B cell (primary cell): Measurements from ENCODE around the gene EEF1A2. TPM values are rescaled to one million over a fixed set of nuclear protein-coding genes. Genes with fewer than 3 reads are reported as not detected.

Experiments
- ATAC-seq: fragments of 200-7000 bp; cut with Tn5 transposase; one replicate; pipeline ENCODE4 v1.10.0; 2021; ENCODE audit warnings: low read depth, mild to moderate bottlenecking, moderate number of reproducible peaks, moderate library complexity
- CTCF ChIA-PET: fragments of 350-600 bp; sonication (Branson Sonifier 250); formaldehyde crosslinking; loops from one replicate; lab custom pipeline; 2021; ENCODE audit warnings: antibody characterized with exemption, inconsistent platforms; lab: Charles Lee
- POLR2A ChIA-PET: fragments of 350-600 bp; sonication (Branson Sonifier 250); formaldehyde crosslinking; loops from one replicate; lab custom pipeline; 2021; ENCODE audit warnings: antibody characterized with exemption; lab: Charles Lee
- DNase-seq: peaks from one replicate; pipeline ENCODE4 v3.0.0; 2013
- H2AFZ ChIP-seq: 2 replicates; pipeline ENCODE4 v1.6.1; 2012; ENCODE audit warnings: mild to moderate bottlenecking, low read depth, low read length; ENCODE audit not compliant: insufficient read depth, poor library complexity, severe bottlenecking
- H3K27ac ChIP-seq, 2 donors: 1 replicate in 1 of 2; 2 replicates in 1 of 2; pipeline ENCODE4 v1.5.1; 2012 to 2013; ENCODE audit warnings: low read length in 2 of 2, mild to moderate bottlenecking in 2 of 2, moderate library complexity in 1 of 2
- H3K27me3 ChIP-seq, 4 experiments: fragments of 200-600 bp in 1 of 4; sonication (generic) in 1 of 4; replicated peaks in 1 of 4; 1 replicate in 2 of 4; 2 replicates in 2 of 4; pipeline versions ENCODE4 v1.6.1 to v1.7.0; 2013 to 2016; ENCODE audit warnings: low read length in 3 of 4, mild to moderate bottlenecking in 2 of 4, mixed read lengths in 1 of 4, moderate library complexity in 1 of 4; ENCODE audit not compliant: insufficient read depth in 4 of 4, control insufficient read depth in 3 of 4; ENCODE audit errors: control extremely low read depth in 1 of 4
- H3K36me3 ChIP-seq, 2 experiments: replicated peaks in 1 of 2; 1 replicate in 1 of 2; 2 replicates in 1 of 2; pipeline versions ENCODE4 v1.6.1 to v1.7.1; 2013; ENCODE audit warnings: low read length in 1 of 2; ENCODE audit not compliant: insufficient read depth in 2 of 2, control insufficient read depth in 1 of 2; ENCODE audit errors: control extremely low read depth in 1 of 2, extremely low read depth in 1 of 2
- H3K4me1 ChIP-seq, 2 donors: fragments of 200-600 bp in 1 of 2; sonication (generic) in 1 of 2; 1 replicate in 1 of 2; 2 replicates in 1 of 2; pipeline versions ENCODE4 v1.5.1 to v1.6.1; 2013 to 2017; ENCODE audit warnings: low read length in 2 of 2; ENCODE audit not compliant: control insufficient read depth in 2 of 2, insufficient read depth in 2 of 2
- H3K4me2 ChIP-seq: replicated peaks from 2 replicates; pipeline ENCODE3; 2012; ENCODE audit warnings: mild to moderate bottlenecking, low read depth, low read length; ENCODE audit not compliant: poor library complexity, severe bottlenecking
- H3K4me3 ChIP-seq, 5 experiments: fragments of 200-600 bp in 1 of 5; sonication (generic) in 1 of 5; 1 replicate in 3 of 5; 2 replicates in 2 of 5; pipeline versions ENCODE4 v1.5.1 to v1.7.0; 2011 to 2016; ENCODE audit warnings: low read length in 4 of 5, mild to moderate bottlenecking in 4 of 5, low read depth in 2 of 5, control low read depth in 1 of 5, moderate library complexity in 1 of 5; ENCODE audit not compliant: insufficient read depth in 1 of 5; ENCODE audit errors: control extremely low read depth in 1 of 5, extremely low read depth in 1 of 5
- H3K79me2 ChIP-seq: fragments of 200-600 bp; sonication (generic); one replicate; pipeline ENCODE4 v1.6.0; 2016; ENCODE audit warnings: low read length; ENCODE audit not compliant: control insufficient read depth, insufficient read depth
- H3K9ac ChIP-seq: fragments of 200-600 bp; sonication (generic); 2 replicates; pipeline ENCODE4 v1.6.1; 2017; ENCODE audit warnings: mild to moderate bottlenecking, low read length, moderate library complexity
- H3K9me3 ChIP-seq, 3 donors: one replicate each; pipeline versions ENCODE4 v1.6.1 to v1.7.1; 2013; ENCODE audit warnings: low read length in 2 of 3; ENCODE audit not compliant: control insufficient read depth in 2 of 3, insufficient read depth in 1 of 3; ENCODE audit errors: control extremely low read depth in 1 of 3
- H4K20me1 ChIP-seq: 2 replicates; pipeline ENCODE4 v1.6.0; 2012; ENCODE audit warnings: mild to moderate bottlenecking, low read length; ENCODE audit not compliant: insufficient read depth, control insufficient read depth, poor library complexity, severe bottlenecking
- H3K27ac Mint-ChIP-seq: one replicate; pipeline ENCODE4 v1.8.0; 2021; ENCODE audit warnings: mixed read lengths
- H3K27me3 Mint-ChIP-seq: one replicate; pipeline ENCODE4 v1.8.0; 2021; ENCODE audit warnings: mixed read lengths
- H3K4me1 Mint-ChIP-seq: one replicate; pipeline ENCODE4 v1.8.0; 2021; ENCODE audit warnings: mixed read lengths
- H3K4me3 Mint-ChIP-seq: one replicate; pipeline ENCODE4 v1.8.0; 2021; ENCODE audit warnings: mixed read lengths
- H3K9me3 Mint-ChIP-seq: one replicate; pipeline ENCODE4 v1.8.0; 2022; ENCODE audit warnings: mixed read lengths; ENCODE audit not compliant: insufficient read depth
- EZH2 ChIP-seq: IDR thresholded peaks from 2 replicates; pipeline ENCODE4 v1.6.1; 2012; ENCODE audit warnings: borderline replicate concordance, low read depth, mild to moderate bottlenecking, moderate library complexity, low read length; ENCODE audit not compliant: insufficient read depth, poor library complexity, severe bottlenecking
- WGBS: methylation state at CpG from one replicate; pipeline ENCODE4 v1.1.5; 2013; ENCODE audit warnings: missing lambda C conversion rate; ENCODE audit not compliant: insufficient coverage; 5-methylcytosine and 5-hydroxymethylcytosine counted together
- intact Hi-C: fragments of 100-400 bp; cut with micrococcal nuclease; formaldehyde crosslinking; loops from one replicate; pipeline ENCODE4 v1.10.0; 2022
- polyA plus RNA-seq: library from polyadenylated mRNA; depleted of rRNA; stranded (reverse); fragments of >200 nt; gene quantifications from 2 replicates; pipeline ENCODE4 v1.2.3, GENCODE V29; 2012
- total RNA-seq, 2 donors: library from RNA; stranded (reverse); fragments of 120-200 nt in 1 of 2; gene quantifications; 1 replicate in 1 of 2; 2 replicates in 1 of 2; pipeline versions ENCODE4 v1.2.3 to v1.2.4, GENCODE V29; 2013 to 2022
- TF ChIP-seq, protein P1 (sequence below): fragments of 200-600 bp; IDR thresholded peaks from one replicate; pipeline ENCODE4 v1.8.0; 2022; ENCODE audit warnings: antibody characterized with exemption, mild to moderate bottlenecking

The EEF1A2 gene
- total and polyA plus RNA-seq, 2 donors (not counting 1 experiment from before 2014, with no cell fraction given) = 2.2 to 2.9 TPM

DNA sequence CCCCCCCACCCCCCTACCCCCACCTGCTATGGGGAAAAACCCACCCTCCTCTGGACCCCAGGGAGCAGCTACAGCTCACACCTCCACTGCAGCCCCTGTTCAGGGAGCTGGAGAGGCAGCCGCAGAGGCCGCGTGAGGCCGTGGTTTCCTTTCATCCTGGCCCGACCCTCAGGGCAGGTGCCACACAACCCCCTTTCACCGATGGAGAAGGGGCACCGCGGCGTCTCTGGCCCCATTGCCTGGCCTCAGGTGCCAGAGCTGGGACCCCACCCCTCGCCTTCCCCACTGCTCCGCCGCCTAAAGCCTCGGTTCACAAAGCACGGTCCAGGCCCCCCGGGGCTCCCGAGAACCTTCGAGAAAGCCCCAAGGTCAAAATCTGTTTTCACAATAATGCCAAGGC lies 14.6 kb downstream of the EEF1A2 start:
- intact Hi-C loops = no loop called here

DNA sequence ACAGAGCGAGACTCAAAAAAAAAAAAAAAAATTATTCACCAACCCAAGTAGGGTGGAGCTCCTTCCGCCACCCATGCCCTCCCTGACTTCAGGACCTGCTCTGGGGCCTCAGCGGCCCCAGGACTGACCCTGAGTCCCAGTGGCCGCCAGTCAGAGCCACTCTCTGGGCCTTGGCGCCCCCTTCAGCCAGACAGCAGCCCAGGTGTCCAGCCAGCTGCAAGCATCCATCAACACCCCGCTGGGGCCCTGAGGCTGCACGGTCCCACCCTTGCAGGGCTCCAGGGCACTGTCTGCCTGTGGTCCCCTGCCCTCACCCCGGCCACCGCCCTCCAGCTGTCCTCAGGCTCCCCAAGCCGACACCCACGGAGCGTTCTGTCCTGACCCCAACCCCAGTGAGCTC lies 15.0 kb downstream of the EEF1A2 start:
- H3K4me3 ChIP-seq = no peak overlapping the region
- no peak overlapping the region for H3K9ac ChIP-seq
- peaks cover 0 to 55% (median 7%) of the 10 kb centered on the region in 4 experiments for H3K27me3 ChIP-seq
- POLR2A ChIA-PET = no interaction called here
- H4K20me1 ChIP-seq = no peaks in the 10 kb centered on the region
- peaks cover 0 to 4% of the 10 kb centered on the region in 2 donors for H3K4me1 ChIP-seq
- no peak for TF ChIP-seq EZH2
- TF ChIP-seq, protein P1, sequence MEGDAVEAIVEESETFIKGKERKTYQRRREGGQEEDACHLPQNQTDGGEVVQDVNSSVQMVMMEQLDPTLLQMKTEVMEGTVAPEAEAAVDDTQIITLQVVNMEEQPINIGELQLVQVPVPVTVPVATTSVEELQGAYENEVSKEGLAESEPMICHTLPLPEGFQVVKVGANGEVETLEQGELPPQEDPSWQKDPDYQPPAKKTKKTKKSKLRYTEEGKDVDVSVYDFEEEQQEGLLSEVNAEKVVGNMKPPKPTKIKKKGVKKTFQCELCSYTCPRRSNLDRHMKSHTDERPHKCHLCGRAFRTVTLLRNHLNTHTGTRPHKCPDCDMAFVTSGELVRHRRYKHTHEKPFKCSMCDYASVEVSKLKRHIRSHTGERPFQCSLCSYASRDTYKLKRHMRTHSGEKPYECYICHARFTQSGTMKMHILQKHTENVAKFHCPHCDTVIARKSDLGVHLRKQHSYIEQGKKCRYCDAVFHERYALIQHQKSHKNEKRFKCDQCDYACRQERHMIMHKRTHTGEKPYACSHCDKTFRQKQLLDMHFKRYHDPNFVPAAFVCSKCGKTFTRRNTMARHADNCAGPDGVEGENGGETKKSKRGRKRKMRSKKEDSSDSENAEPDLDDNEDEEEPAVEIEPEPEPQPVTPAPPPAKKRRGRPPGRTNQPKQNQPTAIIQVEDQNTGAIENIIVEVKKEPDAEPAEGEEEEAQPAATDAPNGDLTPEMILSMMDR = no peak
- CTCF ChIA-PET = interaction anchor here (0.8 kb wide), 1 partner anchor 13 kb away, joined by 4 read pairs; no protein-coding TSS in a partner anchor
- Mint-ChIP-seq H3K4me1 (peaks cover 1% of the 10 kb centered on the region), H3K4me3 (no peak overlapping the region), H3K27me3 (peaks cover 22% of the 10 kb centered on the region), H3K9me3 (no peaks in the 10 kb centered on the region), H3K27ac (no peak overlapping the region)
- H2AFZ ChIP-seq = no peak overlapping the region
- DNase-seq (no peak), ATAC-seq (no peak)
- H3K27ac ChIP-seq = no peak overlapping the region
- H3K4me2 ChIP-seq = no peak overlapping the region
- H3K36me3 ChIP-seq = no peaks in the 10 kb centered on the region
- peaks cover 0 to 20% (median 0%) of the 10 kb centered on the region in 3 donors for H3K9me3 ChIP-seq
- 79% methylated on average over 10 of the region's 12 CpGs for WGBS
- no peaks in the 10 kb centered on the region for H3K79me2 ChIP-seq
- intact Hi-C loops = no loop called here

More for the DNA sequence above, 14.6 kb downstream of the EEF1A2 start:
- Histone ChIP-seq H3K27ac (no peak overlapping the region), H4K20me1 (no peaks in the 10 kb centered on the region), H3K79me2 (no peaks in the 10 kb centered on the region), H3K27me3 (peaks cover 0 to 55% (median 7%) of the 10 kb centered on the region in 4 experiments), H2AFZ (no peak overlapping the region), H3K9me3 (peaks cover 0 to 21% (median 0%) of the 10 kb centered on the region in 3 donors), H3K4me2 (no peak overlapping the region), H3K4me1 (peaks cover 0 to 5% of the 10 kb centered on the region in 2 donors), H3K4me3 (no peak overlapping the region), H3K36me3 (no peaks in the 10 kb centered on the region), H3K9ac (no peak overlapping the region)
- Mint-ChIP-seq H3K4me3 (no peak overlapping the region), H3K4me1 (peaks cover 1% of the 10 kb centered on the region), H3K9me3 (no peaks in the 10 kb centered on the region), H3K27me3 (peaks cover 22% of the 10 kb centered on the region), H3K27ac (no peak overlapping the region)
- ChIA-PET CTCF (no interaction called here), POLR2A (no interaction called here)
- no peak for DNase-seq
- 50% methylated on average over 17 of the region's 17 CpGs for WGBS
- no peak for ATAC-seq
- TF ChIP-seq, protein P1 = no peak
- no peak for TF ChIP-seq EZH2
